ENCODE results near the gene EPSTI1. TPM values are rescaled to one million over a fixed set of nuclear protein-coding genes. Genes with fewer than 3 reads are reported as not detected.
A peak's percentile ranks its signal among the peaks of the same experiment; 100 is the strongest.

Gene EPSTI1
- total and polyA plus RNA-seq, 10 of the 15 experiments (the other 5 are each of a cell fraction or from before 2014, with no cell fraction given), result 4.7 to 32.0 (median 24.2) TPM

DNA sequence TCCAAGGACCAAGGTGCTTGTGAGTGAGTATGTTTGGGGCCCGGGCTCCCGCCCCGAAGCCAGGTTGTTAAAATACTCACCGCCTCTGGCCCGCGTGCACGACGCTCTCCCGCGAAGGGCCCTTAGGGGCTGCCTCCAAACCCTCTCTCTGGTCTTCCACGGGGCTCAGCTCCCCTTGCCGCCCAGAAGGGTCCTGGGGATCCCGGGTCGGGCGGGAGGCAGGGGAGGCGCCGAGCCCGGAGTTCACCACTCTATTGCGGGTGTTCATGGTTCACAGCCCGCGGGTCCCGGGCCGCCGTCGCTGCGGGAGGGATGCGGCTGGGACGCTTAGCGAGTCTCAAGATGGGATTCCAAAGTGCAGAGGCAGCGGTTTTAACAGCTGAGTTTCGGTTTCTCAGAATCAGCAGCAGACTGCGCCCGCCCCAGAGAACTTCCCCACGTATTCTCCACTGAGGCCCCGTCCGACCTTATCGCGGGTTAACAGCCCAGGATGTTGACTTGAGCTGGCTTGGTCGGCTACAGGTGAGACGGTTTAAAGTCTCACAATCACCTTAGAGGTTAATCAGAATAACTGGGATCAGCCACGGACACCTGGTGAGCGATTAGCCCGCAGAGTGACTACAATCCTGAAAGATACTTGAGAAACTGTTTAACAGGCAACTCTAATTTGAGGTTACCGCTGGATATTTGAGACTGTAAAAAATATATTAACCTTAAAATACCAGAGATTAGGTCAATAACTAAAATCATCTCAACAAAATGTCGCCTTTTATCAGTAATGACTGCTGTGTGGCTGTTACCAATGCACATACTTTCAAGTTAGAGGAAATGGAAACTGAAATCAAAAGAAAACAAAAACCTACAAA is at the start of gene EPSTI1 (continued):
- TF ChIP-seq E2F8 (IDR thresholded peaks at IDR 0.05; ENCODE audit: low read depth, partially characterized antibody) (no peak), SPI1 (IDR thresholded peaks at IDR 0.05; ENCODE audit: borderline replicate concordance, insufficient read depth, low read depth, low read length) (no peak; the same call in 1 of the 2 replicates), POLR2AphosphoS5 (IDR thresholded peaks at IDR 0.05; ENCODE audit: low read length) (peak; percentile 86), MYB (IDR thresholded peaks at IDR 0.05; ENCODE audit: borderline replicate concordance, low read depth, low read length) (no peak), CREB1 (IDR thresholded peaks at IDR 0.05; ENCODE audit: low read depth) (0 out of 2 replicates have a peak, but pooled peaks have one; percentile 38), SUZ12 (IDR thresholded peaks at IDR 0.05; ENCODE audit: unreplicated experiment) (no peak), CBX3 (IDR thresholded peaks at IDR 0.05; ENCODE audit: borderline replicate concordance, low read depth) (no peak), CHD2 (IDR thresholded peaks at IDR 0.05; ENCODE audit: borderline replicate concordance, low read depth, low read length) (peak; percentile 17; the same call in 1 of the 2 replicates), MYC (IDR thresholded peaks at IDR 0.05; ENCODE audit: insufficient read depth, insufficient read length, insufficient replicate concordance, low read length, severe bottlenecking) (no peak), ELK1 (IDR thresholded peaks at IDR 0.05; ENCODE audit: low read depth, low read length) (no peak), ZNF592 (IDR thresholded peaks at IDR 0.05) (no peak), SP1 (IDR thresholded peaks at IDR 0.05; ENCODE audit: low read depth, low read length) (peak; percentile 34), HDAC6 (IDR thresholded peaks at IDR 0.05; ENCODE audit: unreplicated experiment) (no peak), FOS (IDR thresholded peaks at IDR 0.05; ENCODE audit: borderline replicate concordance, extremely low read depth, insufficient read length) (no peak), SREBF2 (IDR thresholded peaks at IDR 0.05; ENCODE audit: low read length) (no peak), CREM (IDR thresholded peaks at IDR 0.05; ENCODE audit: low read depth) (peak; percentile 36), IKZF2 (IDR thresholded peaks at IDR 0.05) (peak; percentile 92 to 93)
- TF ChIP-seq, protein P1, sequence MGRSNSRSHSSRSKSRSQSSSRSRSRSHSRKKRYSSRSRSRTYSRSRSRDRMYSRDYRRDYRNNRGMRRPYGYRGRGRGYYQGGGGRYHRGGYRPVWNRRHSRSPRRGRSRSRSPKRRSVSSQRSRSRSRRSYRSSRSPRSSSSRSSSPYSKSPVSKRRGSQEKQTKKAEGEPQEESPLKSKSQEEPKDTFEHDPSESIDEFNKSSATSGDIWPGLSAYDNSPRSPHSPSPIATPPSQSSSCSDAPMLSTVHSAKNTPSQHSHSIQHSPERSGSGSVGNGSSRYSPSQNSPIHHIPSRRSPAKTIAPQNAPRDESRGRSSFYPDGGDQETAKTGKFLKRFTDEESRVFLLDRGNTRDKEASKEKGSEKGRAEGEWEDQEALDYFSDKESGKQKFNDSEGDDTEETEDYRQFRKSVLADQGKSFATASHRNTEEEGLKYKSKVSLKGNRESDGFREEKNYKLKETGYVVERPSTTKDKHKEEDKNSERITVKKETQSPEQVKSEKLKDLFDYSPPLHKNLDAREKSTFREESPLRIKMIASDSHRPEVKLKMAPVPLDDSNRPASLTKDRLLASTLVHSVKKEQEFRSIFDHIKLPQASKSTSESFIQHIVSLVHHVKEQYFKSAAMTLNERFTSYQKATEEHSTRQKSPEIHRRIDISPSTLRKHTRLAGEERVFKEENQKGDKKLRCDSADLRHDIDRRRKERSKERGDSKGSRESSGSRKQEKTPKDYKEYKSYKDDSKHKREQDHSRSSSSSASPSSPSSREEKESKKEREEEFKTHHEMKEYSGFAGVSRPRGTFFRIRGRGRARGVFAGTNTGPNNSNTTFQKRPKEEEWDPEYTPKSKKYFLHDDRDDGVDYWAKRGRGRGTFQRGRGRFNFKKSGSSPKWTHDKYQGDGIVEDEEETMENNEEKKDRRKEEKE (IDR thresholded peaks at IDR 0.05), result no peak

All from GM12878 (cell line).